ENCODE measurements around the gene TAS2R40. TPM values are rescaled to one million over a fixed set of nuclear protein-coding genes. Genes with fewer than 3 reads are reported as not detected.

Gene TAS2R40
- total RNA-seq, 2 experiments from 2014 or later, result not detected

- no peak for DNase-seq
- intact Hi-C loops (cut with micrococcal nuclease), result no loop called here
- H3K4me3 Mint-ChIP-seq, result no peak overlapping the region
- peaks cover 5% of the 10 kb centered on the region for H3K27me3 Mint-ChIP-seq
- no peaks in the 10 kb centered on the region for H3K36me3 Mint-ChIP-seq
- CTCF ChIA-PET, result interaction anchor here (1.3 kb wide), 1 partner anchor 12 kb away, joined by 3 read pairs; no protein-coding TSS in a partner anchor
- POLR2A ChIA-PET, result no interaction called here
- no peak overlapping the region for H3K27ac Mint-ChIP-seq
- H3K9me3 Mint-ChIP-seq, result no peaks in the 10 kb centered on the region
- no peaks in the 10 kb centered on the region for H3K4me1 Mint-ChIP-seq (ENCODE audit: low read depth)
These were observed 6.0 kb downstream of the TAS2R40 start for GRCh38 chr7:143227806-143228205.

DNA sequence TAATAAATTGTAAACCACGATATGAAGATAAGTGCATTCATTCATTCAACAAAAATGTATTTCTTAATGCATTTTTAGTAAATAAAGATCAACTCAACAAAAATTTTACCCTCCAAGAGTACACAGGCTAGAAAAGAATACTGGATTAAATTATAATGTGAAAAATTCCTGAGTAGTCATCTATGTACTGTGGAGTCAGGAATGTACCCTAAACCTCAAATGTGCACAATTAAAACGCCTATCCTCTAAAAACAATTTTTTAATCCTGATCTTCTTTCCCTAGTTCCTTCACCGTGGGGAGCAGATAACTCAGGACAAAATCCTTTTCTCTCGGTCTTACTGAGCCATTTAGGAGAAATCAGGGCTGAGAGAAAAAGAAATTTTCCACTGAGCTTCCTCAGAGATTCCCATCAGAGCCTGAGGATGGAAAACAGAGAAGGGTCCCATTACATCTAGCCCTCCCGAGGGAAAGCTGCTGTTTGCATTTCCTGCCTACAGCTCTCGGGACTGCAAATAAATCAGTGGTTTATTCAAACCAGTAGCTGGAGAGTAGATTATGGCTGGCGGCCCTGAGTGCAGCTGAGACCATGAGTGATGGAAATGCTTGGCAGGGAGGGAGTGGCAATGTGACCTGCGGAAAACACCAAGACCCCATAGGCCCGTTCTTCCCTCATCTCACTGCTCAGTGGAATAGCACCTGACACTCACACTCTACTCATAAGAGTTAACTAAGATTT lies 7.4 kb downstream of the TAS2R40 start:
- no peaks in the 10 kb centered on the region for H3K27me3 Mint-ChIP-seq
- POLR2A ChIA-PET, result no interaction called here
- no peaks in the 10 kb centered on the region for H3K36me3 Mint-ChIP-seq
- CTCF ChIA-PET, result interaction anchor here (0.9 to 1.3 kb wide), 4 partner anchors 11 to 221 kb away, joined by 3 to 6 read pairs (median 3); no protein-coding TSS in a partner anchor
- H3K4me3 Mint-ChIP-seq, result no peak overlapping the region
- no peak overlapping the region for H3K27ac Mint-ChIP-seq
- no peaks in the 10 kb centered on the region for H3K9me3 Mint-ChIP-seq
- DNase-seq, result no peak
- intact Hi-C loops (cut with micrococcal nuclease), result no loop called here
- no peaks in the 10 kb centered on the region for H3K4me1 Mint-ChIP-seq (ENCODE audit: low read depth)

DNA sequence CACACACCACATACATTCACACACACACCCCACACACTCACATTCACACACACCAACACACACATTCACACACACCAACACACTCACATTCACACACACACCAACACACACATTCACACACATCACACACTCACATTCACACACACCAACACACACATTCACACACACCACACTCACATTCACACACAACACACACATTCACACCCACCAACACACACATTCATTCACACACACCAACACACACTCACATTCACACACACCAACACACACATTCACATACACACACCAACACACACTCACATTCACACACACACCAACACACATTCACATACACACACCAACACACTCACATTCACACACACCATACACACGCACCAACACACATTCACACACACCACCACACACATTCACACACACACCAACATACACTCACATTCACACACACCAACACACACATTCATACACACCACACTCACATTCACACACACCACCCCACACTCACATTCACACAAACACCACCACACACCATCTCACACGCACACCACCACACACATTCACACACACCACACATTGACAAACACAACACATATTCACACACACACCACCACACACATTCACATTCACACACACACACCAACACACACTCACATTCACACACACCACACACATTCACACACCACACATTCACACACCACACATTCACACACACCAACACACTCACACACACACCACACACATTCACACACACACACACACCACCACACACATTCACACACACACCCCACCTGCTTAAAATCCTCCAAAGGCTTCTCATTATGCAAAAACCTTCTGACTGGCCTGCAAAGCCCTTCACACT lies 9.0 kb downstream of the TAS2R40 start:
- ChIA-PET CTCF (interaction anchor here (1.0 kb wide), 1 partner anchor 10 kb away, joined by 6 read pairs; no protein-coding TSS in a partner anchor), POLR2A (no interaction called here)
- H3K9me3 Mint-ChIP-seq, result peaks cover 7% of the 10 kb centered on the region
- H3K4me1 Mint-ChIP-seq (ENCODE audit: low read depth), result no peaks in the 10 kb centered on the region
- H3K27me3 Mint-ChIP-seq, result no peaks in the 10 kb centered on the region
- no peak for DNase-seq
- H3K36me3 Mint-ChIP-seq, result peaks cover 1% of the 10 kb centered on the region
- no peak overlapping the region for H3K4me3 Mint-ChIP-seq
- no peak overlapping the region for H3K27ac Mint-ChIP-seq
- intact Hi-C loops (cut with micrococcal nuclease), result no loop called here

DNA sequence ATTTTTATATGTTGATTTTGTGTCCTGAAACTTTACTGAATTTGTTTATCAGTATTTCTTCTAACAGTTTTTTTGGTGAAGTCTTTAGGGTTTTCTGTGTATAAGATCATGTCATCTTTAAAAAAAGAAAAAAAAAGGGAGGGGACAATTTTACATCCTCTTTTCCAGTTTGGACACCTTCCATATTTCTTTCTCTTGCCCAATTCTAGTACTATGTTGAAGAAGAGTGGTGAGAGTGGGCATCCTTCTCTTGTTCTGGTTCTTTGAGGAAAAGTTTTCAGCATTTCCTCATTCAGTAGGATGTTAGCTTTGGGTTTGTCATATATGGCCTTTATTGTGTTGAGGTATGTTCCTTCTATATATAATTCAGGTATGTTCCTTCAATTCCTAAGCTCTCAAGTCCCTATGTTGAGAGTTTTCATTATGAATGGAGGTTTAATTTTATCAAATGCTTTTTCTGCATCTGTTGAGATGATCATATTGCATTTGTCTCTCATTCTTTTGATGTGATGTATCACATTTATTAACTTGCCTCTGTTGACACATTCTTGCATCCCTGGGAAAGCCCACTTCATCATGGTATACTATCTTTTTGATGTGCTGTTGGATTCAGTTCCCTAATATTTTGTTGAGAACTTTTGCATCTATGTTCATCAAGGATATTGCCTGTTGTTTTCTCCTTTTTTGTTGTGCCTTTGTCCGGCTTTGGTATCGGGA lies 12.1 kb downstream of the TAS2R40 start:
- no peaks in the 10 kb centered on the region for H3K4me1 Mint-ChIP-seq (ENCODE audit: low read depth)
- H3K4me3 Mint-ChIP-seq, result no peak overlapping the region
- H3K36me3 Mint-ChIP-seq, result peaks cover 10% of the 10 kb centered on the region
- intact Hi-C loops (cut with micrococcal nuclease), result no loop called here
- POLR2A ChIA-PET, result no interaction called here
- no peak overlapping the region for H3K27ac Mint-ChIP-seq
- no peak for DNase-seq
- H3K9me3 Mint-ChIP-seq, result peaks cover 24% of the 10 kb centered on the region
- peaks cover 3% of the 10 kb centered on the region for H3K27me3 Mint-ChIP-seq
- CTCF ChIA-PET, result interaction anchor here (1.0 kb wide), 1 partner anchor 19 kb away, joined by 3 read pairs; no protein-coding TSS in a partner anchor

DNA sequence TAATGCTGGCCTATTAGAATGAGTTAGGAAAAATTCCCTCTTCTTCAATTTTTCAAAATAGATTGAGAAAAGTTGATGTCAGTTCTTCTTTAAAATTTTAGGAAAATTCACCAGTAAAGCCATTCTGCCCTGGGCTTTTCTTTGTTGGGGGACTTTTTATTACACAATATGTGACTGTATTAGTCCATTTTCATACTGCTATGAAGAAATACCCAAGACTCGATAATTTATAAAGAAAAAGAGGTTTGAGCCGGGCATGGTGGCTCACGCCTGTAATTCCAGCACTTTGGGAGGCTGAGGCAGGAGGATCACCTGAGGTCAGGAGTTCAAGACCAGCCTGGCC lies 12.7 kb downstream of the TAS2R40 start:
- intact Hi-C loops (cut with micrococcal nuclease), result no loop called here
- ChIA-PET CTCF (interaction anchor here (1.0 kb wide), 1 partner anchor 20 kb away, joined by 3 read pairs; no protein-coding TSS in a partner anchor), POLR2A (no interaction called here)
- H3K9me3 Mint-ChIP-seq, result peaks cover 24% of the 10 kb centered on the region
- H3K36me3 Mint-ChIP-seq, result peaks cover 10% of the 10 kb centered on the region
- H3K27me3 Mint-ChIP-seq, result peaks cover 3% of the 10 kb centered on the region
- H3K4me3 Mint-ChIP-seq, result no peak overlapping the region
- no peaks in the 10 kb centered on the region for H3K4me1 Mint-ChIP-seq (ENCODE audit: low read depth)
- DNase-seq, result no peak
- H3K27ac Mint-ChIP-seq, result no peak overlapping the region

- Mint-ChIP-seq H3K36me3 (peaks cover 10% of the 10 kb centered on the region), H3K9me3 (peaks cover 24% of the 10 kb centered on the region), H3K4me3 (no peak overlapping the region), H3K4me1 (ENCODE audit: low read depth) (peaks cover 4% of the 10 kb centered on the region), H3K27ac (no peak overlapping the region), H3K27me3 (peaks cover 3% of the 10 kb centered on the region)
- DNase-seq, result no peak
- intact Hi-C loops (cut with micrococcal nuclease), result no loop called here
- ChIA-PET POLR2A (no interaction called here), CTCF (no interaction called here)
These were observed 13.7 kb downstream of the TAS2R40 start for GRCh38 chr7:143235561-143235960.

- peaks cover 10% of the 10 kb centered on the region for H3K36me3 Mint-ChIP-seq
- no peak overlapping the region for H3K4me3 Mint-ChIP-seq
- ChIA-PET POLR2A (no interaction called here), CTCF (interaction anchor here (4.7 kb wide), 1 partner anchor 21 kb away, joined by 34 read pairs; no protein-coding TSS in a partner anchor)
- H3K4me1 Mint-ChIP-seq (ENCODE audit: low read depth), result peaks cover 9% of the 10 kb centered on the region
- no peak overlapping the region for H3K27ac Mint-ChIP-seq
- peaks cover 3% of the 10 kb centered on the region for H3K27me3 Mint-ChIP-seq
- H3K9me3 Mint-ChIP-seq, result peaks cover 24% of the 10 kb centered on the region
- intact Hi-C loops (cut with micrococcal nuclease), result no loop called here
- DNase-seq, result no peak
These were observed 14.7 kb downstream of the TAS2R40 start for GRCh38 chr7:143236408-143236990.

DNA sequence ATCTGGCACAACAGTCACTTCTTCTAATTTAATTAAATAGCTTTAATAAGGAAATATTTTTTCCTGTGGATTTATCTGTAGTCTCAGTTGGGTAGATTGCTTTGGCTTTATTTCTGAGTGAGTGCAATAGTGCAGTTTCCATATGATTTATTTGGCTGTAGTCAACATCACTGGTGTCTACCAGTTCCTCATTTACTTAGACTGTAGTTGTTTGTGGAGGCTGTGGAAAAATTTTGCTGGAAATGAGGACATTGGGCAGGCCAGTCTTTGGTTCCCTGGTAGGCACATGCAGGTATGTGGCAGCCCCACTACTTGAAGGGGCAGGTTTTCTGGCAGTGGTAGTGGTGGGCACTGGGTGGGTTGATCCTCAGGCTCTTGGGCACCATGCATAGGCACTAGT lies 15.5 kb downstream of the TAS2R40 start:
- Mint-ChIP-seq H3K4me3 (no peak overlapping the region), H3K4me1 (ENCODE audit: low read depth) (peaks cover 9% of the 10 kb centered on the region), H3K27me3 (peaks cover 3% of the 10 kb centered on the region), H3K36me3 (peaks cover 10% of the 10 kb centered on the region), H3K9me3 (peaks cover 24% of the 10 kb centered on the region), H3K27ac (no peak overlapping the region)
- ChIA-PET POLR2A (no interaction called here), CTCF (interaction anchor here (4.7 kb wide), 1 partner anchor 22 kb away, joined by 34 read pairs; no protein-coding TSS in a partner anchor)
- intact Hi-C loops (cut with micrococcal nuclease), result no loop called here
- no peak for DNase-seq

GRCh38 chr7:143238289-143238980 lies 16.6 kb downstream of the TAS2R40 start:
- Mint-ChIP-seq H3K9me3 (peaks cover 24% of the 10 kb centered on the region), H3K27ac (no peak overlapping the region), H3K4me1 (ENCODE audit: low read depth) (peaks cover 12% of the 10 kb centered on the region), H3K4me3 (no peak overlapping the region), H3K27me3 (peaks cover 3% of the 10 kb centered on the region), H3K36me3 (peaks cover 10% of the 10 kb centered on the region)
- ChIA-PET POLR2A (no interaction called here), CTCF (interaction anchor here (2.5 to 4.7 kb wide), 6 partner anchors 23 to 179 kb away, joined by 22 to 123 read pairs (median 51); no protein-coding TSS in a partner anchor)
- no peak for DNase-seq
- intact Hi-C loops (cut with micrococcal nuclease), result no loop called here

GRCh38 chr7:143239813-143240212 lies 18.0 kb downstream of the TAS2R40 start:
- ChIA-PET POLR2A (interaction anchor here (0.7 to 1.9 kb wide), 9 partner anchors 23 to 432 kb away, joined by 3 to 10 read pairs (median 6); partner anchors contain the start of genes CASP2 and GSTK1), CTCF (interaction anchor here (0.6 to 4.7 kb wide), 39 partner anchors 8 to 653 kb away, joined by 3 to 123 read pairs (median 8); partner anchors contain the start of genes CASP2, EPHA1, EPHB6 and GSTK1)
- no peak for DNase-seq
- Mint-ChIP-seq H3K36me3 (peaks cover 10% of the 10 kb centered on the region), H3K27me3 (peaks cover 3% of the 10 kb centered on the region), H3K4me3 (no peak overlapping the region), H3K4me1 (ENCODE audit: low read depth) (peaks cover 25% of the 10 kb centered on the region), H3K9me3 (peaks cover 24% of the 10 kb centered on the region), H3K27ac (peak overlapping the region; percentile 73)
- intact Hi-C loops (cut with micrococcal nuclease), result loop anchor here (1.0 to 10.0 kb wide), 9 partner anchors 49 to 1585 kb away; partner anchors contain the start of gene EPHA1

Measured in activated CD4-positive, alpha-beta memory T cell treated with anti-CD3 and anti-CD28 coated beads for 36 hours (primary cell).